IPS DF 19.7 (cell line): ENCODE measurements around the gene UCP3.

Experiments
- DNase-seq: peaks from one replicate; pipeline ENCODE4 v3.0.0-alpha.2; 2013; ENCODE audit warnings: low read depth, low spot score

Gene UCP3, protein sequence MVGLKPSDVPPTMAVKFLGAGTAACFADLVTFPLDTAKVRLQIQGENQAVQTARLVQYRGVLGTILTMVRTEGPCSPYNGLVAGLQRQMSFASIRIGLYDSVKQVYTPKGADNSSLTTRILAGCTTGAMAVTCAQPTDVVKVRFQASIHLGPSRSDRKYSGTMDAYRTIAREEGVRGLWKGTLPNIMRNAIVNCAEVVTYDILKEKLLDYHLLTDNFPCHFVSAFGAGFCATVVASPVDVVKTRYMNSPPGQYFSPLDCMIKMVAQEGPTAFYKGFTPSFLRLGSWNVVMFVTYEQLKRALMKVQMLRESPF

DNA sequence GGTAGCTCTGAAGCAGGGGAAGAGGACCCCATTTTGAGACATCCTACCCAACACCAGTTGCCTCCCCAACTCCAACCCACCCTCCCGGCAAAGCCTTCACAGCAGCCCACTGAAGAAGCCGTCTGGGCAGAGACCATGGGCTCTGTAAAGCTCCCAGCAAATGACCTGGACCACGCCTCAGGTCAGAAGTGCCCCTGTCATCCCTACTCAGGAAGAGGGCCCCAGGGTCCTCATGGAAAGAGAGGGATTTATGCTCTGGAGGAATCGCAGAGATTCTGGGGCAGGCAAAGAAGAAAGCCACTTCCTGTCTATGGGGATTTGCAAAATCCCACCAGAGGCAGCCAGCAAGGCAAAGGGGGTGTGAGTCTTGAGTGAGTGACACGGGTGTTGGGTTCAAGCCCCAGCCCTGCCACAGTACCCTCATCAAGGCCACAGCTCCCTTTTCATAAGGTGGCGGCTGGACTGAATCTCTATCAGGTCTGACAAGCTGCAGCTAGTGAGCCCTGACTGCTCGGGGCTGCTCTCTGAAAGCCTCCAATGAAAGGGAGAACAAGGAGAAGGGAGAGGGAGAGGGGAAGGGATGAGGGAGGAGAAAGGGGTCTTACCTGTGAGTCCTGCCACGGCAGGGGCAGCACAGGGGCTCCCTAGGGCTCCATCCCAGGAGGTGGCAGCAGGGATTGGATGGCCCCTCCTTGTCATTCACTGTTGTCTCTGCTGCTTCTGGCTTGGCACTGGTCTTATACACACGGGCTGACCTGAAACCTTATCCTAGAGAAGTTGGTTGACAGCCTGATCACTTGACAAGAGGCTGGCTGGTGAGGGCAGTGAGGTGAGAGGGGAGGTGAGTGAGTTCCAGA is at the start of gene UCP3:
Gene UCP3, minus strand, starts transcription at position 713 of the 857 bp plus-strand sequence. CDS start 2,043 bp downstream, outside the sequence.
- no peak for DNase-seq

DNA sequence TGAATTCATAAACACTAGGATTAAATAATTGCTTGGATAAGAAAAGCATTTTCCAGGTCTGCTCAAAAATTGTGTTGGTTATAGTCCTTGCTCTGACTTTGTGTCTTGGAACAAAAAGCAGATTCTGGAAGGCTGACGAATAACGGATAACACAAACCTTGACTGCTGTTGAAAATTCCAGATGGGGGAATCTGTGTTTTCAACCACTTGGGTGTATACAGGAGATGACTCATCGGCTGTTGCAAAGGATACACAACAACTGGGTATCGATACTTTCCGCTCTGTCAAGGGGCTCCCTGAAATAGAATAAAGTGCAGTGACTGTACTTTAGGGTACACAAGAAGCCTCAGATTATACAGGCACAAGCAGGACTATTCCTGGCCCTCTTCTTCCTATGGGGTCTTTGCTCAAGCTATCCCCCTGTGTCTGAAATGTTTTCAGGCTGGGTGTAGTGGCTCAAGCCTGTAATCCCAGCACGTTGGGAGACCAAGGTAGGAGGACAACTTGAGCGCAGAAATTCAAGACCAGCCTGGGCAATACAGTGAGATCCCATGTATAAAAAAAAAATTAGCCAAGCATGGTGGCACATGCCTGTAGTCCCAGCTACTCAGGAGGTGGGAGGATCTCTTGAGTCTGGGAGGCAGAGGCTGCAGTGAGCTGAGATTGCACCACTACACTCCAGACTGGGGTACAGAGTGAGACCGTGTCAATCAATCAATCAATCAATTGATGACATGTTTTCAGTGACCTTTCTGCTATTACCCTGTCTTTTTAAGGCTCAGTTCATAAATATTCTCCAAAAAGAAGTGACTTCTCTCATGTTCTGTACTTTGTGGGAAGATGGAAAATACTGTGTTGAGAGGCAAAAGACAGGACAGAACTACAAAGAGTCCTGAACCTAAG is 48.6 kb upstream of the UCP3 start:
- DNase-seq = no peak

DNA sequence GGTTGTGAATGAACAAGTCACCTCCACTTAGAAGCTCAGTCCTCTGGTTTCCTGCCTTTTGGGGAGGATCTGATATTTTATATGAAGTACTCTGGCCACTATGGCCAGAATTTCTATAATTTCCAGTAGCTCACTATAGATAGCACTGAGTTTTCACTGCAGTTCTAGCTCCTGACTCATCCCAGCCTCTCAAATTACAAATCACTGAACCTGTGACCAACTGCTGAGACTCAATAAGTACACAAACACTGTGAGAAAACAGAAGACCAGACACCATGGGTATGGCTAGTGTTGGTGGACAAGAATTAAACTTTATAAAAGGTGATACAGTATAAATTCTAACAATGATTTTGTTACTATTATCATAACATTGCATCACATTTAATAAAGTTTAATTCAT is 47.1 kb upstream of the UCP3 start:
- no peak for DNase-seq

DNA sequence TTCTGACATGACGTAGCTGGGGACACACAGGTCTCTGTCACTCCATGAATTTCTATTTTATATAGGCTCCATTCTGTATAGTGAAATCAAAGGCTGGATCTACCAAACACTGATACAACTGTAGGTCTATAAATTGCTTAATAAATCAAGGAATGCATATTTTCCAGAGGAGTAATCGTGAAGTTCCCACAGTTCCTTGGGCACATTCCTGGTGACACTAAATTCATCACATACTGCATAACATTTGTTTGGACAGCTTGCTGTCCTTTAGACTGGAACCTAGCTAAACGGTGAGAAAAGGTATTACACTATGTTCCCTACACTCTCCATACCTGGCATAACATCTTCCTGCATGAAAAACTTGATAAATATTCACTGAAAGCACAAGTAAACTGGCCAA is 41.6 kb upstream of the UCP3 start:
- no peak for DNase-seq

DNA sequence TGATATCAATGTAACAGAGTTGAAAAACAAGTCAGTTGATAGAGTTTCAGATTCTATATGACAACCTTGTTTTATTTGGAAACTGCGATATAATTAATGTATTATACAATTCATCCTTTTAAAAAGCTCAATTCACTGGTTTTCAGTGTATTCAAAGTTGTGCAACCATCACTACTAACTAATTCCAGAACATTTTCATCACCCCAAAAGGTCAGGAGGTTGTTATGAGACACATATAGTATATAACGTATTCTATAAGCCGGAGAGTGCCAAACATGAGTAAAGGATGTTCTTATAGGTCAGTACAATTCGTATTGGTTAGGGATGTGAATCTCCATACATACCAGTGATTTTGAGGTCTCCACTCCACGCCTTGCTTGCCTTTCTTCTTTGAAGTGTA is 40.1 kb upstream of the UCP3 start:
- no peak for DNase-seq

DNA sequence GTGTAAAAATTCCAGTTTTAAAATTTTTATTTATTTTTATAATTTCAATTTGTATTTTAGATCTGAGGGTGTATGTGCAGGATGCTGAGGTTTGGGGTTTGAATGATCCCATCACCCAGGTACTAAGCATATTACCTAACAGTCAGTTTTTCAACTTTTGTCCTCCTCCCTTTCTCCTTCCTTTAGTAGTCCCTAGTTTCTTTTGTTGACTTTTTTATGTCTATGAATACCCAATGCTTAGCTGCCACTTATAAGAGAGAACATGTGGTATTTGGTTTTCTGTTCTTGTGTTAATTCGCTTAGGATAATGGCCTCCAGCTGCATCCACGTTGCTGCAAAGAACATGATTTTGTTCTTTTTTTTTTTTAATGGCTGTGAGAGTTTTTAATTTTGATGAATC is 35.7 kb upstream of the UCP3 start:
- no peak for DNase-seq

DNA sequence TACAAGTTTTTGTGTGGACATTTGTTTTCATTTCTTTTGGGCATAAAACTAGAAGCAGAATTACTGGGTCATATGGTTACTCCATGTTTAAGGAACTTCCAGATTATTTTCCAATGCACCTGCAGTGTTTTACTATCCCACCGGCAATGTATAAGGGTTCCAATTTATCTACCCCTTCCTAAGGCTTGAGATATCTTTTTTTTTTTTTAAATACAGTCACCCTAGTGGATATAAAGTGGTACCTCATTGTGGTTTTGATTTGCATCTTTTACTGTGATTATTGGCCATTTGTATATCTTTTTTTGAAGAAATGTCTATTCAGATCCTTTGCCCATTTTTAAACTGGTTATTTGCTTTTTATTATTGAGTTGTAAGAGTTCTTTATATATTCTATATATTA is 34.6 kb upstream of the UCP3 start:
- DNase-seq = no peak

DNA sequence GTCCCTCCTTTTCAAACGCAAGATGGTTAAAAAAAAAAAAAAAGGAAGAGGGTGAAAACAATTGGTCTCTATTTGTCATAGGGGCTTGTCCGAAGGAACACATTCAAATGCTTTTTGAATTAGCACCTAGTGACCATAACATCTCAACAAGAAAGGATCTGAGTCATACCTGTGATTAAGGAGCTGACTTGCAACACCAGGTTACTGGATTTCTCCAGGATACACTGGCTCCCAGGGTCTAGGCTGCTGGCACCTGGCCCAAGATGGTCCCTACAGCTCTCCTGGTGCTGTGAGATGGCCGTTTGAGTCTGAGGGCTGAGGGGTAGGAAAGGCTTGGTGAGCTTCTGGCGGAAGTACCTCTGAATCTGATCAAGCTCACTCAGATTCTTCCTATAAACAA is 28.4 kb upstream of the UCP3 start:
- no peak for DNase-seq

DNA sequence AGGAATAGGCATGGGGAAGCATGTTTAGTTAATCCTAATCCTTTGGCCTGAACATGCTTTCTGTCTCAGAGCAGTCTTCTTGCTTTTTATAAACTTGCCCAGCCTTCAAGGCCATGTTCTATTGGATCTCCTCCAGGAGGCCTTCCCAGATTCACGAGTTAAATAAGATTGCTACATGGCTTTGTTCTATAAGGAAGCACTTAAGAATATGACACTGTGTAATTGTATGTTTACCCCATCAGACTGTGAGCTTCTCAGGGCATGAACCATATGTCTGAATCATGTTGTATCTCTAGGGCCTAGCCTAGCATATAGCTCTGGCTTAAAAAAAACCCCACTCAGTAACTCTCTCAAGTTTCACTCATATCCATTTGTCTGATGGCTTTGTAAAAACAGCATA is 26.4 kb upstream of the UCP3 start:
- no peak for DNase-seq

DNA sequence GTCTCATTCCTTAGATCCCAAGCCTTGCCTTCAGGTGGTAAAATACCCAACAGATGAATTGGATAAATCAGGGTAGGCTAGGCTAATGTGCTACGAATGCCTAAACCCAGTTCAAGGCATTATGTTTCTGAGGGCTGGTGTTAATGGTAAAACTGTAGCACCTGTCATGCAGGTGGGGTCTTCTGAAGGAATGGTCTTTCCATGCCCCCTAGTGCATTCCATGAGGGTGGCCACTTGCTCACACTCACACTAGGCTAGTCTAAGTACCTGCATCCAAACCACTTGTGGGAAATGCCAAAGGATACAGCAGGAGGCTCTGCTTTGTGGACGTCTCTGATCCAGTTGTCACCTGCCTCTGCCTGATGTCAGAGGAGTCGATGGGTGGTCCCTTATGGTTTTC is 24.2 kb upstream of the UCP3 start:
- DNase-seq = no peak

DNA sequence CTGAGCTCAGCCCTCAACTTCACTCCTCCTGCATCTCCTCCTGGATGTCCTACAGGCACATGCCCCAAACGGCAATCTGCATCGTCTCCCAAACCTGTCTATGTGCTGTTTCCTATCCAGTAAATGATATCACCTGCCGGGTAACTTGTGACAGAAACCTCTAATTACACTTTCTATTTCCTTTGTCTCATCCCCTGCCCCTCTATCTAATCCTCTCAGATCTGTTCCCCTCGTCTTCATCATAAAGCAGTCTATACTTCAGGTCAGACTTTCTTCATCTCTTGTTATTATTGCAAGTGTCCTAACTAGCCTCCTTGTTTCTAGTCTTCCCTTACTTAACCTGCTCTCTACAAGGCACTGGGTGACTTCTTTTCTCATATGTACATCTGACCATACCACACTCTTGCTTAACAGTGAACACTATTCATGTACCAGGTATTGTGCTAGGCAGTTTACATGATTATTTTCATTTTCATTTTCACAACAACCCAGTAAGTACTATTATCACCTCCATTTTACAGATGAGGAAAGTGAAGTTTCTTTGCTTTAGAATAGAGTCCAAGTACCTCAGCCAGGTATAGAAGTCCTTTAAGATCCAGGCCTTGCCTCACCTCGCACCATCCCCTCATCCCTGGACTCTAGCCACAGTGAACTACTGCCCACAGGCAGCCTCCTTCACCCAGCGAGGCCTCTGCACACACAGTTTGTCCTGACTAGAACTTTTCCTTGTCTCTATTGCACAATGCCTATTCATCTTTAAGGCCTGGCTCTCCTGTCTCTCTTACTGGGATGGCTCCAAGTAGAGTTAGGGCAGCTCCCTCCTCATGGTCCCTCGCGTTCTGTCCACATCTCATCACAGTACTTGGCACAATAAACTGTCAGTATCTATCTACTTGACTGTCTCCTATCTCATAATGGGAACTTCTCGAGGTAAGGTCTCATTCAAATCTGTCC is 22.1 kb upstream of the UCP3 start:
- no peak for DNase-seq

DNA sequence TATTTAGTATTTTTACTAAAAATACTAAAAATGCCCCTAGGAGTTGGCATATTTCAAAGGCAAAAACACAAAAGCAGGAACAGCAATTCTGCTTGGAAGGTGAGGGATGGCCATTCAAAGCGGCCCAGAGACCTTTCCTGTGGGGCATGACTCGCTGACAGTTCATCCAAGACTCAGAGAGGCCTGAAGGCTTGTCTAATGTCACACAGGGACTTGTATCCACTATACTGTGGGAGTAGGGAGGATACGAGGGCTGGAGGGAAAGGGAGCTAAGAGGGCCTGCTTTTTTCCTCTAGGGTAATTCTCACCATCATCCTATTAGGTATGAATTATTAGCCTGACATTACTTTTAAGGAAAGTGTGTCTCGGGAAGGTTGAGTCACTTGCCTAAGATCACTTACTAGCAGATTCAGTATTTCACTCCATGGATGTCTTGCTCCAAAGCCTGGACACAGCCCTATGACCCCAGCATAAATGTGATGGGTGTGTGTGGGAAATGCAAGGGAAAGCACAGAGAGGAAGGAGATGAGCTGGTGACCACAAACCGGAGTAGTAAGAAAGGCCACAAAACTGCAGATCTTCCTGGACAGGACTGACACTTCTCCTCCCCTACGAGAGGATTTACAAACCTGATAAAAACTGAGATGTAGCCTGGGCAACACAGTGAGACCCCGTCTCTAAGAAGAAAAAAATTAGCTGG is 16.7 kb upstream of the UCP3 start:
- DNase-seq = no peak

DNA sequence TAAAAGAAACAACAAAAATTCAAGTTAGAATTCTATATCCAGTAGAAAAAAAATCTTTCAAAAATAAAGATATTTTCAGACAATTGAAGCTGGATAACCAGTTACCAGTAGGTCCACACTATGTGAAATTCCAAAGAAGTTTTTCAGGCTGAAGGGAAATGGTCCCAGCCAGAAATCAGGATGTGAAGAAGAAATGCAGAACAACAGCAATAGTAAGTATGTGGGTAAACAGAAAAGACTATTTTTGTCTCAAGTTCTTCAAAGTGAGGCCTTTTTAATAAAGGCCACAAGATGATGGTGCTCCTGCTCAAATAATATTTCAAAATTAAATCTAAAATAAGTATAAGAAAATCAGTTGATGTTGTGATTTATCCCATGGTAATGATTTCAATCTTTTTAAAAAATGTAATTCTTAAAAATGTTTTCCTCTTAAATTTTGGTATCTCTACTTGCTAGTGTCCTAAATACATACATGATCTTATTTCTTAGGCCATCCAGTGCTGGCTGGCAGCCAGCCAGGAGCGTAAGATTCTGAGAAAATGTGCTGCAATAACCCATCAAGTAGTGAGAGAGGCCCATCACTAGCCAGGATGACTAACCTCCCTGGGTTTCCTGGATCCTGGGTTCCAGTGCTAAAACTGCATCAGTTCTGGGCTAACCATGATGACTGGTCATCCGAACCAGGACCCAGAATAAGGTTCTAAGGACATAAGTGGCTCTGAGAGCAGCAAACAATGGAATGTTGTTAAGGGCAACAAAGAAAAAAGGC is 15.6 kb upstream of the UCP3 start:
- no peak for DNase-seq

DNA sequence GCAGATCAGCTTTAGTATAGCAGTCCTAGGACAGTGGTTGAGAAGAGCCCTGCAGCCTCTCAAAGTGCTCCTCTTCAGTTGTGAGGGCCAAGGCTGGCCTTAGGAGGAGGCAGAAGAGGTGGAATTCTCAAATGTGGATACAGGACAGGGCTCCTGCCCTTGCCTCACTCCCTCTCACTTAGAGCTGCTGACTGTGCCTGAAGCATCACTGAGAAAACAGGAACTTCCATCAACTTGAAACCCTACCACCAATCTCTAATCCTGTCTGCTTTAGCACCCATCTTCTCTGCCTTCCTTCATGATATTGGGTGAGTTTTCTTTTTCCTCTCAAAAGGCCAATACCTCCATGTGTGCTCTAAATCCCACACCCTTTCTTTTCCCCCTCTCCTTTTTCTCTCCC is 14.4 kb upstream of the UCP3 start:
- DNase-seq = no peak

DNA sequence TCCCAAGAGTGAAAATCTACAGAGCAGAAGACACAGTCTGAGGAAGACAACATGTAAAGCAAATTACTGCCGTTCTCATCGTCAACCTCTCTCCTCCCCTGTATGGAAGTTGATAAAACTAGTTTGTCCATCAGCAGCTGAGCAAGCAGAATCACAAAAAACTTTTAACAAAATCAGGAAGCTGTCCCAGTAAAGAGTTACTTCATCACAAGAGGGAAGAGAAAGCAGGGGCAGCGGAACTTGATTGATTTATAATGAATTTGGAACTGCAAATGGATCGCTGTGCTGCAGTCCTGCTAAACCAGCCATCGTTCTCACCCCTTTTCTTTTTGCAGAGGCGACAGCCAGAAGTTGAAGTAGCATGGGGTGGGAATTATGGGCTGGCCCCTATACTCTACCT is 13.7 kb upstream of the UCP3 start:
- DNase-seq = no peak

DNA sequence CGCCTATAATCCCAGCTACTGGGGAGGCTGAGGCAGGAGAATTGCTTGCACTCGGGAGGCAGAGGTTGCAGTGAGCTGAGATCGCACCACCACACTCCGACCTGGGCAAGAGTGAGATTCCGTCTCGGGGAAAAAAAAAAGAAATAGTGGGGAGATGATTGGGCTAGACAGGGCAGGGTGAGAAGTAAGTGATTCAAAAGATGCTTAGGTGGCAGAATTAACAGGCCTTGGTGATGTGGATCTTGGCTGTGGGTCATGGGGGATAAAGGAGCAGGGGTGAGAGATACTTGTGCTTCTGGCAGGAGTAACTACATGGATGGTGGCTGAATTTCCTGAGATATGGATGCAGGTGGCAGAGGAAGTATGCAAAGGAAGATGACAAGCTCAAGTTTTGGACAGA is 13.1 kb upstream of the UCP3 start:
- DNase-seq = no peak

DNA sequence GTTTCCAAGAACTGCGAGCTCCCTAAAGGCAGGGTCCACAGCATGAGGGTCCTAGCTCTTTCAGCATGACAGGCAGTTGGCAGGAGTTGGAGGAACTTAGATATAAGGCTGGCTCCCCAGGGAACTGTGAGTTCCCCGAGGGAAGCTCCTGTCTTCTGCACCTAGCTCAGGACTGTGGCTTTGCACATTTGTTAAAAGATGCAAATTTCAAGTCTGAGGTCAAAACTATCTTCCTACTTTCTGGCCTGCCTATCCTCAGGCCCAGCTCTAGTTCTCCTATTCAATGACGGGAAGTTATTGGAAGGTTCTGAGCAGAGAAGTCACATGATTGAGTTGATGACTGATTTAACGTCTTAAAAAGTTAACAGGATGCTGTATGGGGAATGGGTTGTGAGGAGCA is 11.7 kb upstream of the UCP3 start:
- DNase-seq = no peak

DNA sequence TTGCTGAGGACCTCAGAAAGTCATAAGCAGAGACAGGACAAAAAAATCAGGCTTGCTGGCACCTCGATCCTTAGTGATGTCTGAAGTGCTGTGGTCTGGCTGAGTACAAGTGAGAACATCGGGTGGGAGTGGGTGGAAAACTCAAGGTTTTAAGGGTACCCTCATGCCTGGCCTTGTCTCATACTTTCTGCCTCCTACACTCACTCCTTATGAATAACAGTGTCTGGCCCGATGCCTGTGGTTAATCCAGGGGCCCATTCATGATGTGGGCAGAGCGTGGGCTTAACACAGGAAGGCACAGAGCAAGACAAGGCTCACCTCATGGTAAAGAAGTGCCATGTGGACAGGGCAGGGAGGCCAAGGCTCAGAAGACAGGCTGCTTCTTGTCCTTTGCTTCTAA is 11.0 kb upstream of the UCP3 start:
- no peak for DNase-seq

DNA sequence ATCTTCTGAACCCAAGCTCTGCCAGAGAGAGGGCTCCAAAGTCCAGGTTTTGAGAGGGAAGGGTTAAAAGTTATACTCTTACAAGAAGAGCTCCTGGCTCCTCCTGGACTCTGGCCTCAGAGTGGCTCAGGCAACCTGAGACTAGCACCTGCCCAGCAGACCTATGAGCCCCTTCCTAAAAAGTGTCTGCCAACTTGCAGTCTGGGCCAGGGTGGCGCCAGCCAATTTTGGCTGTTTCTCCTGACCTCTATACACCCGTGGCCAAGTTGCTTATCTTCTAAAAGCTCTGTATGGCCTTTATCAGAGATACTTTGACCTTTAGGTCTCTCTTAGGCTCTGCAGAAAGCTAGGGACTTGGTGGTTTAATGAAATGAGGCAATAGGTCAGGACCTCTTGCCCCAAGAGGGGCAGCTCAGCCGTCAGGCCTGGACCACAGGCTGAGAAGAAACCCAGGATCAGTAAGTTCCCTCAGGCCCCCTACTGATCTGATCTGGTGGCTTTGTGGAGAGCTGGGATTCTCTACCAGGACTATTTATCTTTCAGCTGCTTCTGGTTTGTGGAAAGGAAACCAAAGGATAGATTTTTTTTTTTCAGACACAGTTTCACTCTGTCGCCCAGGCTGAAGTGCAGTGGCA is 10.3 kb upstream of the UCP3 start:
- no peak for DNase-seq
